Mesothelial cell of epicardium (in vitro differentiated cells): ENCODE measurements around the gene SCAP. TPM values are rescaled to one million over a fixed set of nuclear protein-coding genes. Genes with fewer than 3 reads are reported as not detected.

Experiments used
- DNase-seq, 2 experiments: peaks; one replicate each; pipeline ENCODE4 v3.0.0; 2021; ENCODE audit warnings: low spot score in 2 of 2; ENCODE audit not compliant: unreplicated experiment in 2 of 2
- H3K27ac Mint-ChIP-seq: 2 replicates; pipeline ENCODE4 v1.8.0; 2021; ENCODE audit warnings: mixed read lengths
- H3K27me3 Mint-ChIP-seq: 2 replicates; pipeline ENCODE4 v1.8.0; 2021; ENCODE audit warnings: low read depth, mixed read lengths
- H3K36me3 Mint-ChIP-seq: 2 replicates; pipeline ENCODE4 v1.8.0; 2021; ENCODE audit warnings: mixed read lengths
- H3K4me1 Mint-ChIP-seq: 2 replicates; pipeline ENCODE4 v1.8.0; 2021; ENCODE audit warnings: mixed read lengths
- H3K4me3 Mint-ChIP-seq: 2 replicates; pipeline ENCODE4 v1.8.0; 2021; ENCODE audit warnings: mild to moderate bottlenecking, moderate library complexity, mixed read lengths
- H3K9me3 Mint-ChIP-seq: 2 replicates; pipeline ENCODE4 v1.8.0; 2021; ENCODE audit warnings: mixed read lengths
- total RNA-seq: library from RNA; stranded (reverse); gene quantifications from 3 replicates; pipeline ENCODE4 v1.2.1, GENCODE V29; 2021
- TF ChIP-seq, protein P1 (sequence below): fragments of 200-600 bp; sonication (generic); IDR thresholded peaks from one replicate; pipeline ENCODE4 v1.5.0; 2021; ENCODE audit warnings: antibody characterized with exemption; ENCODE audit not compliant: unreplicated experiment

Gene SCAP
- total RNA-seq, 1 donor from 2014 or later: 113 TPM

DNA sequence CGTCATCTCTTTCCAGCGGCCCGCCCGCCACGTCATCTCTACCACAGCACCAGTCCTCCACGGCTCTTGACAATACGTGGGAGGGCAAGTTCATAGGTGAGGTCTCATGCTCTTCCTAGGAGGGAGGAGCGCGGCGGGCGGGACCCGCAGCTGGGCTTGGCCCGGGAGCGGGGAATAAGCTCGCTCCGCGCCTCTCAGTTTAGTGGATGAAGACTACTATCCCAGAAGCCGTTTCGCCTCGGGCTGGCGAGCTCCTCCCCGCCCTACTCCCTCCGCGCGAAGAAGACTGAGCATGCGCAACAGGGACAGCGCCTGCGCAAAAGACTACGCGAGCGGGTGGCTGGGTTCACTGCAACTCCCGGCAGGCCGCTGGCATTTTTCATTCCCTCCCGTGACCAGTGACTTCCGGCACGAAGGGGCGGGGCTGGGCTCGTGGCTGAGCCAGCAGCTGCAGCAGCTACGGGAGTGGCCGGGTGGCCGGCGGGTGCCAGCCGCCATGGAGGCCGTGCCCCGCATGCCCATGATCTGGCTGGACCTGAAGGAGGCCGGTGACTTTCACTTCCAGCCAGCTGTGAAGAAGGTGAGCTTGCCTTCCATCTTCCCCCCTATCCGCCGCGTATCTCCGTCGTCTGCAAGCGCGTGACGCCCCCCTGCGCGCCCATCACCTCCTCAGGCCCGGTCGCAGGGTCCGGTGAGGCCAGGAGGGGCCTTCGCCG is 95.0 kb downstream of the SCAP start, which contains the start of gene PTPN23:
Gene PTPN23, plus strand, starts transcription at position 421 of the 716 bp plus-strand sequence. Its CDS starts 76 bp downstream, at position 497.
- Mint-ChIP-seq H3K4me1 (peaks cover 34% of the 10 kb centered on the region), H3K4me3 (peak within 1 kb of the TSS; percentile 99), H3K36me3 (no peaks in the 10 kb centered on the region), H3K27me3 (no peaks in the 10 kb centered on the region), H3K9me3 (no peaks in the 10 kb centered on the region), H3K27ac (peak within 1 kb of the TSS; percentile 100)
- TF ChIP-seq, protein P1, sequence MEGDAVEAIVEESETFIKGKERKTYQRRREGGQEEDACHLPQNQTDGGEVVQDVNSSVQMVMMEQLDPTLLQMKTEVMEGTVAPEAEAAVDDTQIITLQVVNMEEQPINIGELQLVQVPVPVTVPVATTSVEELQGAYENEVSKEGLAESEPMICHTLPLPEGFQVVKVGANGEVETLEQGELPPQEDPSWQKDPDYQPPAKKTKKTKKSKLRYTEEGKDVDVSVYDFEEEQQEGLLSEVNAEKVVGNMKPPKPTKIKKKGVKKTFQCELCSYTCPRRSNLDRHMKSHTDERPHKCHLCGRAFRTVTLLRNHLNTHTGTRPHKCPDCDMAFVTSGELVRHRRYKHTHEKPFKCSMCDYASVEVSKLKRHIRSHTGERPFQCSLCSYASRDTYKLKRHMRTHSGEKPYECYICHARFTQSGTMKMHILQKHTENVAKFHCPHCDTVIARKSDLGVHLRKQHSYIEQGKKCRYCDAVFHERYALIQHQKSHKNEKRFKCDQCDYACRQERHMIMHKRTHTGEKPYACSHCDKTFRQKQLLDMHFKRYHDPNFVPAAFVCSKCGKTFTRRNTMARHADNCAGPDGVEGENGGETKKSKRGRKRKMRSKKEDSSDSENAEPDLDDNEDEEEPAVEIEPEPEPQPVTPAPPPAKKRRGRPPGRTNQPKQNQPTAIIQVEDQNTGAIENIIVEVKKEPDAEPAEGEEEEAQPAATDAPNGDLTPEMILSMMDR: no peak
- peak; percentile 99 for DNase-seq

DNA sequence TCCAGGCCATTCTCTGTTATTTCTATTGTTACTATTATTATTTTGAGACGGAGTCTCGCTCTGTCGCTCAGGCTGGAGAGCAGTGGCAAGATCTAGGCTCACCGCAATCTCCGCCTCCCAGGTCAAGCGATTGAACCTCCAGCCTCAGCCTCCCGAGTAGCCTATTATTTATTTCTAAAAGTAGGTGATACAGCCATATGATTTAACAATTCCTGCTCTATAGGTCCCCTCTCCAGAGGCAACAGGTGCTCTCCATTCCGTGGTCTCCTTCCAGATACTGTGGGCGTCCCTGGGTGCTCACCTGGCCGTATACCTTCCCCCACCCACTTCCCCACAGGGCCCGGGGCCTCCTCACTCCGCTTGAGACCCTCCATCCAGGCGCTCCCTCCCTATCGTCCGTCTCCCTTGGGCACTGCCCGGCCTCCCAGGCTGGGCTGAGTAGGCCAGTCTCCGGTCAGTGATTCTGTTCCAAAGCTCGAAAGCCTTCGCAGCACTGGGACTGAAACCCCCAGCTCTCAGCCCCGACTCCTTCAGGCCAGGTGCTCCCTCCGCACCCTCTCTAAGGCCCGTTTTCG is 95.6 kb downstream of the SCAP start:
- TF ChIP-seq, protein P1: no peak
- H3K4me1 Mint-ChIP-seq: peaks cover 31% of the 10 kb centered on the region
- no peaks in the 10 kb centered on the region for H3K27me3 Mint-ChIP-seq
- DNase-seq: no peak
- peak overlapping the region; percentile 100 for H3K27ac Mint-ChIP-seq
- peak overlapping the region; percentile 99 for H3K4me3 Mint-ChIP-seq
- no peaks in the 10 kb centered on the region for H3K36me3 Mint-ChIP-seq
- H3K9me3 Mint-ChIP-seq: no peaks in the 10 kb centered on the region

DNA sequence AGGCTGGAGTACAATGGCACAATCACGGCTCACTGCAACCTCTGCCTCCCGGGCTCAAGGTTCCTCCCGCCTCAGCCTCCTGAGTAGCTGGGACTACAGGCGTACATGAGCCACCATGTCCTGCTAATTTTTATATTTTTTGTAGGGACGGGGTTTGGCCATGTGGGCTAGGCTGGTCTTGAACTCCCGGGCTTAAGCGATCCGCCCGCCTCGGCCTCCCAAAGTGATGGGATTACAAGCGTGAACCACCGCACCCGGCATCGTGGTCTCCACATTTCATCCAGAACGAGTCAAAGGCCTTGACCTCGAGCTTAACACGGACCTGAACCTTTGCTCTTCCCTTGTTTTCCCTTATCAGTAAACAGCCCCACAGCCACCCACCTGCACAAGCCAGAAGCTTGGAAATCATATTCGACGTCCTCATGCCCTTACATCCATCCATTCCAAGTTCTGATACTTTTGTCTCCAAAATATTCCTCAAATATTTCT is 96.3 kb downstream of the SCAP start:
- Mint-ChIP-seq H3K27me3 (no peaks in the 10 kb centered on the region), H3K9me3 (no peaks in the 10 kb centered on the region), H3K4me1 (peaks cover 29% of the 10 kb centered on the region), H3K4me3 (peak overlapping the region; percentile 99), H3K36me3 (no peaks in the 10 kb centered on the region), H3K27ac (peak overlapping the region; percentile 100)
- TF ChIP-seq, protein P1: no peak
- DNase-seq: no peak

DNA sequence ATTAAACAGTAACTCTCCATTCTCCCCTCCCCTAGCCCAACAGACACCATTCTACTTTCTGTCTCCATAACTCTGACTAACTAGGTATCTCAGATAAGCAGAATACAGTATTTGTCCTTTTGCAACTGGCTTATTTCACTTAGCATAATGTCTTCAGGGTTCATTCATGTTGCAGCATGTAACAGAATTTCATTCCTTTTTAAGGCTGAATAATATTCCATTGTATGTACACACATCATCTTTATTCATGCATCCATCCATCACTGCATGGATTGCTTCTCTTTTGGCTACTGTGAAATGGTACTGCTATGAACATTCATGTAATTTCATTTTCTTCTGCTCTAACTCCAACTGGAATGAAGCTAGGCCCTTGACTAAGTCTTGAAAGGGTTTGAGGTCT is 96.9 kb downstream of the SCAP start:
- H3K27me3 Mint-ChIP-seq: no peaks in the 10 kb centered on the region
- TF ChIP-seq, protein P1: no peak
- H3K27ac Mint-ChIP-seq: no peak overlapping the region
- no peaks in the 10 kb centered on the region for H3K36me3 Mint-ChIP-seq
- no peaks in the 10 kb centered on the region for H3K9me3 Mint-ChIP-seq
- DNase-seq: no peak
- H3K4me1 Mint-ChIP-seq: peaks cover 29% of the 10 kb centered on the region
- peak overlapping the region; percentile 99 for H3K4me3 Mint-ChIP-seq

DNA sequence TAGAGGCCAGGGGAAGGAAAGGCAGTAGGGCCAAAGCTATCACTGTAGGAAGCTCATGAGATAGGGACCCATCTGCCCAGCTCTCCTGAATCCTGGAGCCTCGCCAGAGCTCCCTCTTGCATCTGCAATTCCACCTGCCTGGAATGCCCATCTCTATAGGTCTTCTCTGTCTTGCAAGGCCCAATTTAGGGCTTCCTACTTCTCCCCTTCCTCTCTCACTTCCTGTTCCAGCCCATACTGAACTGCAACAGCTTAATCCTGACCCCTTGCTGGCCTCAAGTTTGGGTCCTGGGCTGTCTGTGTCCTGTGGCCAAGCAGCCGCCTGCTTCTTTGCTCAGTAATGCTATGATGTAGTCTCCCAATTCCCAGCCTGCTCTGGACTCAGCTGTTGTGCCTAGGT is 98.6 kb downstream of the SCAP start:
- Mint-ChIP-seq H3K27me3 (no peaks in the 10 kb centered on the region), H3K4me1 (peaks cover 18% of the 10 kb centered on the region), H3K27ac (no peak overlapping the region), H3K4me3 (no peak overlapping the region), H3K9me3 (no peaks in the 10 kb centered on the region), H3K36me3 (no peaks in the 10 kb centered on the region)
- DNase-seq: no peak
- TF ChIP-seq, protein P1: no peak
